H1 (cell line): ENCODE results near the gene SCFD1. TPM values are rescaled to one million over a fixed set of nuclear protein-coding genes. Genes with fewer than 3 reads are reported as not detected.

Experiments
- CTCF ChIA-PET: fragments of 300-600 bp; sonication (Branson Sonifier 250); formaldehyde crosslinking; loops from one replicate; lab custom pipeline; 2021; ENCODE audit not compliant: partially characterized antibody; lab: Charles Lee
- POLR2A ChIA-PET: fragments of 300-600 bp; sonication (Branson Sonifier 250); formaldehyde crosslinking; loops from one replicate; lab custom pipeline; 2021; ENCODE audit warnings: inconsistent platforms; ENCODE audit not compliant: partially characterized antibody; lab: Charles Lee
- DNase-seq, 2 experiments: peaks; one replicate each; pipeline versions ENCODE4 v3.0.0 to v3.0.0-alpha.2; 2010 to 2022; ENCODE audit warnings: low spot score in 2 of 2, low read depth in 1 of 2, mixed read lengths in 1 of 2
- FAIRE-seq: peaks from 2 replicates; lab custom pipeline; 2011; peaks lifted over from hg19 to GRCh38; lab: Jason Lieb, UNC
- H2AFZ ChIP-seq: 2 replicates; pipeline ENCODE4 v1.8.1; 2012; ENCODE audit warnings: low read length, inconsistent platforms
- H2AK5ac ChIP-seq: 2 replicates; pipeline ENCODE4 v1.6.1; 2013; ENCODE audit warnings: low read depth, low read length
- H2BK120ac ChIP-seq: replicated peaks from 2 replicates; pipeline ENCODE3; 2013; ENCODE audit warnings: low read depth, low read length, inconsistent platforms
- H2BK12ac ChIP-seq: 2 replicates; pipeline ENCODE4 v1.6.1; 2013; ENCODE audit warnings: low read depth, low read length
- H2BK15ac ChIP-seq: 2 replicates; pipeline ENCODE4 v1.6.1; 2013; ENCODE audit warnings: low read length
- H2BK20ac ChIP-seq: 2 replicates; pipeline ENCODE4 v1.6.1; 2013; ENCODE audit warnings: low read length
- H2BK5ac ChIP-seq: 2 replicates; pipeline ENCODE4 v1.6.1; 2013; ENCODE audit warnings: low read depth, low read length
- H3K14ac ChIP-seq: 2 replicates; pipeline ENCODE4 v1.6.1; 2013; ENCODE audit warnings: inconsistent platforms; ENCODE audit not compliant: insufficient read length
- H3K18ac ChIP-seq: 2 replicates; pipeline ENCODE4 v1.6.1; 2013; ENCODE audit warnings: low read length; ENCODE audit errors: extremely low read depth
- H3K23ac ChIP-seq: 2 replicates; pipeline ENCODE4 v1.6.1; 2013; ENCODE audit warnings: inconsistent platforms; ENCODE audit not compliant: insufficient read length
- H3K23me2 ChIP-seq: 2 replicates; pipeline ENCODE4 v1.6.1; 2013; ENCODE audit warnings: low read depth, low read length
- H3K27ac ChIP-seq: 2 replicates; pipeline ENCODE4 v1.6.1; 2011; ENCODE audit warnings: low read depth, low read length, inconsistent platforms
- H3K27me3 ChIP-seq, 4 experiments: replicated peaks in 1 of 4; 1 replicate in 1 of 4; 2 replicates in 3 of 4; pipeline versions ENCODE4 v1.6.1 to v1.8.1; 2011 to 2013; ENCODE audit warnings: low read length in 3 of 4, mild to moderate bottlenecking in 3 of 4, inconsistent platforms in 2 of 4, mixed read lengths in 2 of 4, moderate library complexity in 1 of 4; ENCODE audit not compliant: control insufficient read depth in 3 of 4, insufficient read depth in 3 of 4; ENCODE audit errors: extremely low read depth in 1 of 4
- H3K36me3 ChIP-seq, 4 experiments: 2 replicates each; pipeline versions ENCODE4 v1.6.1 to v1.8.1; 2011 to 2013; ENCODE audit warnings: mild to moderate bottlenecking in 4 of 4, low read length in 3 of 4, moderate library complexity in 2 of 4, control low read depth in 1 of 4, inconsistent platforms in 1 of 4; ENCODE audit not compliant: insufficient read depth in 4 of 4, control insufficient read depth in 2 of 4
- H3K4ac ChIP-seq: replicated peaks from 2 replicates; pipeline ENCODE3; 2013; ENCODE audit warnings: low read length, low read depth, mixed read lengths, inconsistent platforms; ENCODE audit not compliant: insufficient read length
- H3K4me1 ChIP-seq, 4 experiments: replicated peaks in 1 of 4; 1 replicate in 1 of 4; 2 replicates in 3 of 4; pipeline versions ENCODE4 v1.6.1 to v1.8.1; 2011 to 2013; ENCODE audit warnings: low read length in 3 of 4, inconsistent platforms in 2 of 4, mixed read lengths in 1 of 4; ENCODE audit not compliant: insufficient read depth in 4 of 4, control insufficient read depth in 3 of 4
- H3K4me2 ChIP-seq, 2 experiments: 2 replicates each; pipeline versions ENCODE4 v1.6.1 to v1.8.1; 2011 to 2013; ENCODE audit warnings: low read depth in 2 of 2, low read length in 2 of 2, control low read depth in 1 of 2, inconsistent platforms in 1 of 2, mild to moderate bottlenecking in 1 of 2; ENCODE audit not compliant: insufficient read depth in 1 of 2
- H3K4me3 ChIP-seq, 4 experiments: fragments of 200-600, 300-600 bp in 1 of 4; sonication (generic), shearing (Covaris generic), sonication (Bioruptor Twin) in 1 of 4; 2 replicates each; pipeline versions ENCODE4 v1.5.1 to v1.8.1; 2011 to 2016; ENCODE audit warnings: low read length in 4 of 4, low read depth in 3 of 4, control low read depth in 2 of 4, inconsistent platforms in 2 of 4, mild to moderate bottlenecking in 2 of 4, mixed read lengths in 1 of 4, moderate library complexity in 1 of 4; ENCODE audit not compliant: insufficient read depth in 2 of 4; ENCODE audit errors: extremely low read depth in 1 of 4
- H3K56ac ChIP-seq: replicated peaks from 2 replicates; pipeline ENCODE3; 2013; ENCODE audit warnings: low read depth, mild to moderate bottlenecking, mixed read lengths, low read length, inconsistent platforms; ENCODE audit not compliant: insufficient read length
- H3K79me1 ChIP-seq: 2 replicates; pipeline ENCODE4 v1.6.1; 2013; ENCODE audit warnings: low read depth, low read length, control low read depth
- H3K79me2 ChIP-seq, 2 experiments: 2 replicates each; pipeline versions ENCODE4 v1.6.1 to v1.8.1; 2012 to 2013; ENCODE audit warnings: low read length in 2 of 2, mild to moderate bottlenecking in 2 of 2, inconsistent platforms in 1 of 2; ENCODE audit not compliant: insufficient read depth in 2 of 2, control insufficient read depth in 1 of 2
- H3K9ac ChIP-seq, 4 experiments: replicated peaks in 1 of 4; 1 replicate in 1 of 4; 2 replicates in 3 of 4; pipeline versions ENCODE4 v1.6.1 to v1.8.1; 2011 to 2013; ENCODE audit warnings: low read depth in 3 of 4, low read length in 3 of 4, control low read depth in 2 of 4, mild to moderate bottlenecking in 2 of 4, moderate library complexity in 2 of 4, inconsistent platforms in 1 of 4; ENCODE audit errors: extremely low read depth in 1 of 4
- H3K9me3 ChIP-seq, 2 experiments: 2 replicates each; pipeline versions ENCODE4 v1.6.1 to v1.8.1; 2012 to 2013; ENCODE audit warnings: mild to moderate bottlenecking in 2 of 2, moderate library complexity in 2 of 2, control low read depth in 1 of 2, inconsistent platforms in 1 of 2, low read depth in 1 of 2, low read length in 1 of 2, mixed read lengths in 1 of 2; ENCODE audit not compliant: insufficient read depth in 2 of 2
- H4K20me1 ChIP-seq, 2 experiments: replicated peaks in 1 of 2; 2 replicates each; pipeline versions ENCODE3 to v1.8.1; 2011 to 2013; ENCODE audit warnings: inconsistent platforms in 2 of 2, low read length in 2 of 2, mild to moderate bottlenecking in 1 of 2; ENCODE audit not compliant: insufficient read depth in 2 of 2, control insufficient read depth in 1 of 2
- H4K5ac ChIP-seq: 2 replicates; pipeline ENCODE4 v1.6.1; 2013; ENCODE audit warnings: low read length, low read depth, mixed read lengths, inconsistent platforms; ENCODE audit not compliant: insufficient read length
- H4K8ac ChIP-seq: 2 replicates; pipeline ENCODE4 v1.8.0; 2013; ENCODE audit warnings: mild to moderate bottlenecking, moderate library complexity, low read length, inconsistent platforms; ENCODE audit not compliant: insufficient read depth; ENCODE audit errors: extremely low read depth
- H4K91ac ChIP-seq: replicated peaks from 2 replicates; pipeline ENCODE3; 2013; ENCODE audit warnings: low read length, mixed read lengths, inconsistent platforms; ENCODE audit not compliant: insufficient read length
- BACH1 ChIP-seq: IDR thresholded peaks from 2 replicates; pipeline ENCODE4 v1.6.1; 2012; ENCODE audit warnings: low read length, improper control_type of control experiment
- CHD1 ChIP-seq: IDR thresholded peaks from 2 replicates; pipeline ENCODE4 v1.6.1; 2012; ENCODE audit warnings: low read depth, low read length, improper control_type of control experiment
- CHD2 ChIP-seq: IDR thresholded peaks from 2 replicates; pipeline ENCODE4 v1.6.1; 2012; ENCODE audit warnings: low read length, improper control_type of control experiment
- E2F6 ChIP-seq: IDR thresholded peaks from 2 replicates; pipeline ENCODE4 v1.6.1; 2012; ENCODE audit warnings: inconsistent platforms
- GABPA ChIP-seq: IDR thresholded peaks from 2 replicates; pipeline ENCODE4 v1.6.1; 2011; ENCODE audit warnings: mild to moderate bottlenecking, low read length, moderate library complexity, borderline replicate concordance; ENCODE audit not compliant: insufficient read depth
- HDAC6 ChIP-seq: IDR thresholded peaks from one replicate; pipeline ENCODE4 v1.7.1; 2012; ENCODE audit warnings: low read depth, mild to moderate bottlenecking, inconsistent platforms, low read length, moderate library complexity
- JUN ChIP-seq: IDR thresholded peaks from 2 replicates; pipeline ENCODE4 v1.6.1; 2011; ENCODE audit warnings: low read depth, mild to moderate bottlenecking, improper control_type of control experiment, low read length
- NANOG ChIP-seq: IDR thresholded peaks from 2 replicates; pipeline ENCODE4 v1.6.1; 2011; ENCODE audit warnings: low read length, low read depth, mild to moderate bottlenecking, inconsistent platforms; ENCODE audit not compliant: insufficient read depth, poor library complexity, severe bottlenecking
- RFX5 ChIP-seq: IDR thresholded peaks from 2 replicates; pipeline ENCODE4 v1.6.1; 2011; ENCODE audit warnings: low read depth, low read length, improper control_type of control experiment, borderline replicate concordance
- RXRA ChIP-seq: IDR thresholded peaks from 2 replicates; pipeline ENCODE4 v1.6.1; 2011; ENCODE audit warnings: low read depth, mild to moderate bottlenecking, low read length, moderate library complexity; ENCODE audit not compliant: insufficient read depth
- SIN3A ChIP-seq, 2 experiments: IDR thresholded peaks in 1 of 2; conservative IDR thresholded peaks in 1 of 2; 2 replicates each; pipeline ENCODE4 v1.6.1; 2011 to 2012; ENCODE audit warnings: low read length in 2 of 2, improper control_type of control experiment in 1 of 2, low read depth in 1 of 2, mild to moderate bottlenecking in 1 of 2
- SIRT6 ChIP-seq: IDR thresholded peaks from one replicate; pipeline ENCODE4 v1.7.1; 2012; ENCODE audit warnings: low read length, inconsistent platforms
- TAF1 ChIP-seq: IDR thresholded peaks from 2 replicates; pipeline ENCODE4 v1.6.1; 2011; ENCODE audit warnings: mild to moderate bottlenecking, low read depth, low read length
- TBP ChIP-seq: IDR thresholded peaks from 2 replicates; pipeline ENCODE4 v1.6.1; 2011; ENCODE audit warnings: low read depth, low read length, improper control_type of control experiment
- TCF12 ChIP-seq: IDR thresholded peaks from 2 replicates; pipeline ENCODE4 v1.6.1; 2011; ENCODE audit warnings: low read depth, mild to moderate bottlenecking, low read length
- WGBS, 2 experiments: shearing (Covaris generic) in 1 of 2; methylation state at CpG; one replicate each; pipeline versions ENCODE4 v1.1.6 to v1.1.7; 2013 to 2015; ENCODE audit warnings: low lambda C conversion rate in 2 of 2, mixed read lengths in 2 of 2, inconsistent platforms in 1 of 2, low coverage in 1 of 2, missing lambda C conversion rate in 1 of 2; ENCODE audit not compliant: insufficient replicate concordance in 2 of 2, insufficient coverage in 1 of 2, insufficient read length in 1 of 2; ENCODE audit errors: extremely low coverage in 1 of 2, missing lambda C conversion rate in 1 of 2; 5-methylcytosine and 5-hydroxymethylcytosine counted together
- polyA plus RNA-seq, 7 experiments: library from polyadenylated mRNA; depleted of rRNA in 3 of 7; stranded (reverse) in 5 of 7; unstranded in 2 of 7; fragments of >200 nt in 5 of 7; fragments of 200-250 nt in 2 of 7; gene quantifications; 1 replicate in 5 of 7; 2 replicates in 1 of 7; 4 replicates in 1 of 7; pipeline versions ENCODE4 v1.2.1 to v1.2.3, GENCODE V29; 2011 to 2013; ENCODE audit warnings: missing spikeins in 2 of 7, mixed read lengths in 2 of 7
- total RNA-seq: library from RNA; stranded (reverse); fragmentation: NEBNext Ultra II Directional; extraction: Animal tissue kit (Norgen Biotek cat#: 25700); gene quantifications from 2 replicates; pipeline ENCODE4 v1.2.1, GENCODE V29; 2021

SCFD1 gene
- total and polyA plus RNA-seq, 2 of the 8 experiments (the other 6 are each of a cell fraction or from before 2014, with no cell fraction given): 32.8 to 64.5 TPM

- POLR2A ChIA-PET: no interaction called here
- no peaks in the 10 kb centered on the region for H3K79me1 ChIP-seq
- TF ChIP-seq TAF1 (no peak), NANOG (no peak), TCF12 (no peak), RXRA (no peak), JUN (no peak), TBP (no peak), E2F6 (no peak), CHD2 (no peak), SIRT6 (no peak), BACH1 (no peak), HDAC6 (no peak), RFX5 (no peak), CHD1 (no peak), SIN3A (conservative IDR thresholded peaks at IDR 0.05 in 1 of 2, IDR thresholded peaks at IDR 0.05 in 1 of 2; ENCODE audit: low read depth in 1 of 2, low read length in 2 of 2) (no peak), GABPA (no peak)
Measured at GRCh38 chr14:30757082-30757481, 135.0 kb downstream of the SCFD1 start.

More at GRCh38 chr14:30757082-30757481, 135.0 kb downstream of the SCFD1 start:
- no peaks in the 10 kb centered on the region for H4K20me1 ChIP-seq
- H3K4me3 ChIP-seq: no peak overlapping the region
- no peaks in the 10 kb centered on the region for H3K9me3 ChIP-seq
- no peak overlapping the region for H3K56ac ChIP-seq
- no peak overlapping the region for H2BK5ac ChIP-seq
- no peak overlapping the region for H3K23ac ChIP-seq
- no peak overlapping the region for H3K9ac ChIP-seq
- no peak overlapping the region for H3K4ac ChIP-seq
- H3K4me1 ChIP-seq: no peaks in the 10 kb centered on the region
- H2BK12ac ChIP-seq: no peak overlapping the region
- H2BK15ac ChIP-seq: no peak overlapping the region
- no peak overlapping the region for H3K18ac ChIP-seq
- no peak overlapping the region for H2AK5ac ChIP-seq
- no peak overlapping the region for H2BK20ac ChIP-seq
- no peak overlapping the region for H2AFZ ChIP-seq
- H3K4me2 ChIP-seq: no peak overlapping the region
- no peak overlapping the region for H3K27ac ChIP-seq
- DNase-seq: no peak
- no peak overlapping the region for H4K5ac ChIP-seq
- H4K91ac ChIP-seq: no peak overlapping the region
- H3K27me3 ChIP-seq: no peaks in the 10 kb centered on the region
- no peak overlapping the region for H3K14ac ChIP-seq
- no peak overlapping the region for H4K8ac ChIP-seq
- H3K36me3 ChIP-seq: no peaks in the 10 kb centered on the region
- no peak for FAIRE-seq
- no peaks in the 10 kb centered on the region; the same call in 1 of the 2 replicates for H3K23me2 ChIP-seq
- 76% methylated on average over 3 of the region's 3 CpGs; no CpG with 5 or more reads in 1 of the 2 experiments for WGBS, 2 experiments
- H2BK120ac ChIP-seq: no peak overlapping the region
- CTCF ChIA-PET: interaction anchor here (0.6 kb wide), 1 partner anchor 150 kb away, joined by 4 read pairs; no protein-coding TSS in a partner anchor
- no peaks in the 10 kb centered on the region for H3K79me2 ChIP-seq
